ENCODE measurements around the gene SERPINE1. TPM values are rescaled to one million over a fixed set of nuclear protein-coding genes. Genes with fewer than 3 reads are reported as not detected.
A peak's percentile ranks its signal among the peaks of the same experiment; 100 is the strongest.

The SERPINE1 gene
- total and polyA plus RNA-seq, 2 of the 13 experiments (the other 11 are each of a cell fraction or from before 2014, with no cell fraction given): 21.2 to 1,576 TPM

- TF ChIP-seq GMEB1 (CRISPR knock-in tag; IDR thresholded peaks at IDR 0.05; ENCODE audit: borderline replicate concordance) (no peak), ZBTB10 (CRISPR knock-in tag; IDR thresholded peaks at IDR 0.05; ENCODE audit: borderline replicate concordance) (peak; percentile 80; the same call in 1 of the 2 replicates), WIZ (CRISPR knock-in tag; IDR thresholded peaks at IDR 0.05) (no peak), TSC22D2 (CRISPR knock-in tag; IDR thresholded peaks at IDR 0.05; ENCODE audit: borderline replicate concordance) (no peak), THAP9 (CRISPR knock-in tag; IDR thresholded peaks at IDR 0.05; ENCODE audit: borderline replicate concordance) (no peak), ZBED4 (CRISPR knock-in tag; IDR thresholded peaks at IDR 0.05; ENCODE audit: borderline replicate concordance) (no peak; the same call in 1 of the 2 replicates), ZNF891 (CRISPR knock-in tag; IDR thresholded peaks at IDR 0.05) (no peak), AGO1 (IDR thresholded peaks at IDR 0.05; ENCODE audit: low read depth, low read length, poor library complexity, severe bottlenecking) (no peak), CCDC6 (CRISPR knock-in tag; IDR thresholded peaks at IDR 0.05) (0 out of 2 replicates have a peak, but pooled peaks have one; percentile 44), NFE2L1 (CRISPR knock-in tag; IDR thresholded peaks at IDR 0.05; ENCODE audit: borderline replicate concordance) (no peak), ZNF549 (CRISPR knock-in tag; IDR thresholded peaks at IDR 0.05) (no peak), ZNF275 (CRISPR knock-in tag; IDR thresholded peaks at IDR 0.05; ENCODE audit: borderline replicate concordance) (no peak)
These were observed 4.6 kb upstream of the SERPINE1 start (continued) for GRCh38 chr7:101121991-101122932.

All from HepG2 (cell line).